ENCODE measurements around the gene OFD1.

The OFD1 gene, protein sequence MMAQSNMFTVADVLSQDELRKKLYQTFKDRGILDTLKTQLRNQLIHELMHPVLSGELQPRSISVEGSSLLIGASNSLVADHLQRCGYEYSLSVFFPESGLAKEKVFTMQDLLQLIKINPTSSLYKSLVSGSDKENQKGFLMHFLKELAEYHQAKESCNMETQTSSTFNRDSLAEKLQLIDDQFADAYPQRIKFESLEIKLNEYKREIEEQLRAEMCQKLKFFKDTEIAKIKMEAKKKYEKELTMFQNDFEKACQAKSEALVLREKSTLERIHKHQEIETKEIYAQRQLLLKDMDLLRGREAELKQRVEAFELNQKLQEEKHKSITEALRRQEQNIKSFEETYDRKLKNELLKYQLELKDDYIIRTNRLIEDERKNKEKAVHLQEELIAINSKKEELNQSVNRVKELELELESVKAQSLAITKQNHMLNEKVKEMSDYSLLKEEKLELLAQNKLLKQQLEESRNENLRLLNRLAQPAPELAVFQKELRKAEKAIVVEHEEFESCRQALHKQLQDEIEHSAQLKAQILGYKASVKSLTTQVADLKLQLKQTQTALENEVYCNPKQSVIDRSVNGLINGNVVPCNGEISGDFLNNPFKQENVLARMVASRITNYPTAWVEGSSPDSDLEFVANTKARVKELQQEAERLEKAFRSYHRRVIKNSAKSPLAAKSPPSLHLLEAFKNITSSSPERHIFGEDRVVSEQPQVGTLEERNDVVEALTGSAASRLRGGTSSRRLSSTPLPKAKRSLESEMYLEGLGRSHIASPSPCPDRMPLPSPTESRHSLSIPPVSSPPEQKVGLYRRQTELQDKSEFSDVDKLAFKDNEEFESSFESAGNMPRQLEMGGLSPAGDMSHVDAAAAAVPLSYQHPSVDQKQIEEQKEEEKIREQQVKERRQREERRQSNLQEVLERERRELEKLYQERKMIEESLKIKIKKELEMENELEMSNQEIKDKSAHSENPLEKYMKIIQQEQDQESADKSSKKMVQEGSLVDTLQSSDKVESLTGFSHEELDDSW

DNA sequence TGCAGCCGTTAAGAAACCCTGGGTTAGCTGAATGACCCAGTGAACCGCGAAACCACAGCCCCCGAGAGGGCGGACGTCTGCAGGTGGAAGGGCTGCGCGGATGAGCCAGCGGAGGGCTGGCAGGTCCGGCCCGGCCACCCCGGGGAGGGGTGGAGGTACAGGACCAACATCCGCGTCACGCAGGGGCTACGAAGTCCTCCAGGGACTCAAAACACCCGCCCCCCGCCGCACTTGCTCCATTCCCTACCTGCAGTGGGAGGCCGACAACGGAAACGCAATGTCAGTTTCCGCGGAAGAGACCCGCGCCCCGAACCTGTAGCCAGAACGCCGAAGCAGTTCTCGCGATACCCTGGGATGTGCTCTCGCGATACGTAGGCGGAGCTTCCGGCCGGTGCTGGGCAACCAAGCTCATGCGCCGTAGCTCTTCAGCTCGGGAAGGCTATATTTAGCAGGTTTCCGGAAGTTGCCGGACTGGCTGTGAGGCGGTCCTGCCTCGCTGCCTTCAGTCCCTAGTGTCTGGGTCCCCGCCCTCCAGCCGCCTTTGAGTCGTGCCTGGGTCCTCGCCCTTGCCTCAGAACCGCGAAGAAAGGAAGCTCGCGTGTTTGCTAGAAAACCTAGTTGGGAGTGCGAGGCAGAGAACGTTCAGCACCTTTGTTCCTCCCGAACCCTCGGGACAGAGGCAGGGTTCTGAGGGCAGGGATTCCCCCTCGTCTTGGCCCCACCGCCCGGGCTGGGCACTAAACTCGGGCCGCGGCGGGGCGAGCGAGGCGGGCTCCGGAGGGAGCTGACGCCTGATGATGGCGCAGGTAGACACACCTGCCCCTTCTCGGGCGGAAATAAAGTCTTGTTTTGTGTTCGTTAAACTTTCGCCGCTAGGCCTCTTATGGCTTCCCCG lies at the start of gene OFD1, which contains the start of gene TRAPPC2:
Gene OFD1 (plus strand): TSS at position 471 of the 895 bp plus-strand sequence. CDS start 324 bp downstream, at position 795.
Gene TRAPPC2 (minus strand): TSS at position 343 of the 895 bp plus-strand sequence. CDS start 14,657 bp downstream, outside the sequence.
- no peak for TF ChIP-seq CTCF (IDR thresholded peaks at IDR 0.05; ENCODE audit: insufficient read depth, missing control alignments)
- peak; percentile 53 for FAIRE-seq

DNA sequence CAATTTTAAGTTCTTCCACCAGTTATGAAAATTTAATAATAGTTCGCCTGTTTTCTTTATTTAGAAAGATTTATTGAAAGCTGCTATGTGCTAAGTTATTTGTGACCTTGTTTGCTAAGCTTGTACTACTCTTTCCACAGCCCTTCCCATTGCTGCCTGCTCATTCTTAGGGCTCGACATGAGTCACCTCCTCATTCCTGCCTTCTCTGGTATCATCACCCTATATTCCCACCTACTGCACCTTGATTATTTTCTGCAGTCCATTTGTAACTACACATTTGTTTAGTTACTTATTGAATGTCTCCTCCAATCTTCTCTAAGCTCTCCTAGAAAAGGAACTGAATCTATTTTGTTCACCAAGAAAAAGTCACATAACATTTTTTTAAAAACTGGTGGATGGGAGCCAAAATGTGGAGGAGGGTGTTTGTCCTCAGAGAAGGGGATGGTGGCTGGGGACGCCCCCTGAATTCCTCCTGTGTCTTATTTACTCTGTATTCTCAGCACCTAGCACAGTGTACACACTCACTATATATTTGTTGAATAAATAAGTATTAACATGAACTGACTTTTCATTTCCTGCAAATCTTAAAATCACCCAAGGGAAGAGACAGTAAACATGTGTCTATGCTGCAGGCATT lies 49.3 kb upstream of the OFD1 start:
- FAIRE-seq (no peak), DNase-seq (ENCODE audit: insufficient read length, low spot score) (no peak)
- no peak for TF ChIP-seq CTCF (IDR thresholded peaks at IDR 0.05; ENCODE audit: insufficient read depth, missing control alignments)

More for the DNA sequence above, at the start of gene OFD1, which contains the start of gene TRAPPC2:
- DNase-seq (ENCODE audit: insufficient read length, low spot score), result peak; percentile 36

DNA sequence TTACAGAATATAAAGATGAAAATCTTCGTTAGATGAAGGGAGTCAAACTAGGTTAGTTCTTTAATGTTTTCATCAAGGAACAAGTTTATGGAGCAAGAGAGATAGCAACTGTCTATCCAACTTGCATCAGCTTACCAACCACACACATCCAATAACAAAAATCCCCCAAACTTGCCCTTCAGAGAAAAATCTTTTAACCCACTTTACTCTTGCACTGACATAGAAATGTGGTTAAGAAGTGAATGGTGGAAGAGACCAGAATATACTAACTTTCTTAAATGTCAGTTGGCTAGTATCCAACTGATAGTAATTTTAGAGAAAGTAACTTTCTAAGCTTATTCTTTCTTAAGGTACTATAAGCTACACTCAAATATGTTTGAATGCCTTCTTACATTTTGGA lies 47.3 kb upstream of the OFD1 start:
- no peak for TF ChIP-seq CTCF (IDR thresholded peaks at IDR 0.05; ENCODE audit: insufficient read depth, missing control alignments)
- no peak for FAIRE-seq

DNA sequence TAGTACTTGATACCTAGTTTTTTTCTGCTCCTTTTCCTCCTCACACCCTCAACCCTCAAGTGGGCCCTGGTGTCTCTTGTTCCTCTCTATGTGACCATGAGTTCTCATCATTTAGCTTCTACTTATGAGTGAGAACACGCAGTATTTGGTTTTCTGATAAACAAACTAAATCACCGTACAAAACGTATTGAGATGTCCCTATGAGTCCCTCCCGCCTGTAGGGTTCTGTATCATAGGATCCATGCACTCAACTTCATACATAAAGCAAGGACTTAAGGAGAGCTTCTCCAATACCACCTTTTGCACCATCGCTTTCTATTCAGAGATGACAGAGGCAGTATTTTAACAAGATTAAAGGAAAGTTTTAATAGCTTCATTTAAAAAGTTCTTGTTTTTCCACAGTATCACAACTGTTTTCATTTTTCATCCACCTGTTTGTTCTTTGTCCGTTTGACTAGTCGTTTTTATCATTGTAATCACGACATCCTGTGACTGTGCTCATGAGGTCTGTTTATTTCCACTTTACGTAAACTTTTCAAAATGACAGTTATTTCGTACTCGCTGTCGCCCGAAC lies 46.1 kb upstream of the OFD1 start:
- TF ChIP-seq CTCF (IDR thresholded peaks at IDR 0.05; ENCODE audit: insufficient read depth, missing control alignments), result no peak
- no peak for FAIRE-seq
- no peak for DNase-seq (ENCODE audit: insufficient read length, low spot score)

More for the DNA sequence above, 47.3 kb upstream of the OFD1 start:
- no peak for DNase-seq (ENCODE audit: insufficient read length, low spot score)

- no peak for TF ChIP-seq CTCF (IDR thresholded peaks at IDR 0.05; ENCODE audit: insufficient read depth, missing control alignments)
- no peak for FAIRE-seq
- DNase-seq (ENCODE audit: insufficient read length, low spot score), result peak; percentile 47
These were observed 45.4 kb upstream of the OFD1 start, which contains the start of gene RAB9A for GRCh38 chrX:13688958-13689740. RAB9A (plus strand) TSS chrX:13689128; CDS start chrX:13708747, 19,619 bp downstream.
